A673 (cell line): Measurements from ENCODE around the gene SST.

Experiments
- EZH2 ChIP-seq: fragments of 200-600 bp; sonication (generic); IDR thresholded peaks from 2 replicates; pipeline ENCODE4 v1.6.1; 2017; ENCODE audit warnings: borderline replicate concordance, low read depth, mild to moderate bottlenecking, mixed read lengths, antibody characterized with exemption, low read length; ENCODE audit not compliant: poor library complexity, severe bottlenecking
- TF ChIP-seq, protein P1 (sequence below): fragments of 300-800, 200-600 bp; sonication (generic); conservative IDR thresholded peaks from 2 replicates; pipeline ENCODE4 v1.5.1; 2017; ENCODE audit warnings: low read depth, mild to moderate bottlenecking, antibody characterized with exemption, low read length, moderate library complexity, mixed read lengths

DNA sequence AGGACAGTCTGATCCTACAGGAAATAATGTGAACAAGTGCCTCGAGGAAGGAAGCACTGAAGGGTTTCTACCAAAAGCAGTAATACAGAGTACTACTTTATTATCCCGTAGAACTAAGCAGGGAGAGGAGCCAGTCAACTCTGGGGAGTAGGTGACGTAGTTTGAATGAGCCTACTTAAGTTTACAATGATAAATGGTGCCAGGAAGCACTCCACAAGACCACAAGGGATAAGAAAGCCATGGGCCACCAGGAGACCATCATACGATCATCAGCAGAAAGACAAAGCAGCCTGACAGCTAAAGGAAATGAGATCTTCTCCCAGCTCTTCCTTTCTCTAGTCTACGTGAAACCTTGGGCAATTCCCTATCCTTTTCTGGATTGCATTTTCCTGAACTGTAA, 27.3 kb downstream of the SST start:
- TF ChIP-seq, protein P1, sequence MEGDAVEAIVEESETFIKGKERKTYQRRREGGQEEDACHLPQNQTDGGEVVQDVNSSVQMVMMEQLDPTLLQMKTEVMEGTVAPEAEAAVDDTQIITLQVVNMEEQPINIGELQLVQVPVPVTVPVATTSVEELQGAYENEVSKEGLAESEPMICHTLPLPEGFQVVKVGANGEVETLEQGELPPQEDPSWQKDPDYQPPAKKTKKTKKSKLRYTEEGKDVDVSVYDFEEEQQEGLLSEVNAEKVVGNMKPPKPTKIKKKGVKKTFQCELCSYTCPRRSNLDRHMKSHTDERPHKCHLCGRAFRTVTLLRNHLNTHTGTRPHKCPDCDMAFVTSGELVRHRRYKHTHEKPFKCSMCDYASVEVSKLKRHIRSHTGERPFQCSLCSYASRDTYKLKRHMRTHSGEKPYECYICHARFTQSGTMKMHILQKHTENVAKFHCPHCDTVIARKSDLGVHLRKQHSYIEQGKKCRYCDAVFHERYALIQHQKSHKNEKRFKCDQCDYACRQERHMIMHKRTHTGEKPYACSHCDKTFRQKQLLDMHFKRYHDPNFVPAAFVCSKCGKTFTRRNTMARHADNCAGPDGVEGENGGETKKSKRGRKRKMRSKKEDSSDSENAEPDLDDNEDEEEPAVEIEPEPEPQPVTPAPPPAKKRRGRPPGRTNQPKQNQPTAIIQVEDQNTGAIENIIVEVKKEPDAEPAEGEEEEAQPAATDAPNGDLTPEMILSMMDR, result no peak
- TF ChIP-seq EZH2, result no peak
